GM19438 (cell line): ENCODE data around the gene CCDC116.
"Not testable (repeated sequence)": the region's sequence is repeated elsewhere in the genome, so short reads cannot be mapped to it uniquely, and the experiment has no call there.

Experiments
- ATAC-seq: cut with Tn5 transposase; IDR thresholded peaks from one replicate; pipeline ENCODE4 v1.9.1; 2021; ENCODE audit warnings: low read depth; ENCODE audit not compliant: unreplicated experiment

The CCDC116 gene

GRCh38 chr22:21632237-21632895 is at the start of gene CCDC116:
Gene CCDC116, plus strand, starts transcription at chr22:21632760. Its CDS starts 422 bp downstream, at chr22:21633182.
- no peak for ATAC-seq

- no peak for ATAC-seq
These were observed 49.5 kb upstream of the CCDC116 start for GRCh38 chr22:21582801-21583740.

GRCh38 chr22:21585389-21585788 is 47.2 kb upstream of the CCDC116 start:
- ATAC-seq, result no peak

GRCh38 chr22:21587803-21588611 is 44.6 kb upstream of the CCDC116 start:
- ATAC-seq, result peak; percentile 71

GRCh38 chr22:21589396-21589795 is 43.2 kb upstream of the CCDC116 start:
- no peak for ATAC-seq

- no peak for ATAC-seq
These were observed 41.5 kb upstream of the CCDC116 start for GRCh38 chr22:21590809-21591641.

GRCh38 chr22:21591695-21592094 is 40.9 kb upstream of the CCDC116 start:
- no peak for ATAC-seq

- ATAC-seq, result no peak
These were observed 40.1 kb upstream of the CCDC116 start for GRCh38 chr22:21592422-21592821.

- no peak for ATAC-seq
These were observed 38.9 kb upstream of the CCDC116 start for GRCh38 chr22:21593406-21594232.

- ATAC-seq, result no peak
These were observed 37.6 kb upstream of the CCDC116 start for GRCh38 chr22:21594865-21595452.

- not testable (repeated sequence) for ATAC-seq
These were observed 36.0 kb upstream of the CCDC116 start for GRCh38 chr22:21596356-21597135.

- ATAC-seq, result no peak
These were observed 34.3 kb upstream of the CCDC116 start for GRCh38 chr22:21598302-21598701.

- no peak for ATAC-seq
These were observed 33.3 kb upstream of the CCDC116 start for GRCh38 chr22:21599053-21599893.

- no peak for ATAC-seq
These were observed 30.0 kb upstream of the CCDC116 start for GRCh38 chr22:21602579-21602978.

GRCh38 chr22:21603973-21604372 is 28.6 kb upstream of the CCDC116 start:
- ATAC-seq, result no peak

- ATAC-seq, result no peak
These were observed 26.5 kb upstream of the CCDC116 start for GRCh38 chr22:21605887-21606564.

- no peak for ATAC-seq
These were observed 25.8 kb upstream of the CCDC116 start for GRCh38 chr22:21606775-21607174.
